ENCODE data around the gene KRTAP16-1.
"Not testable (repeated sequence)": the region's sequence is repeated elsewhere in the genome, so short reads cannot be mapped to it uniquely, and the experiment has no call there.

The KRTAP16-1 gene

GRCh38 chr17:41347869-41348760 is 39.0 kb upstream of the KRTAP16-1 start:
- no peak for DNase-seq (ENCODE audit: extremely low read depth, insufficient read length)
- no peak for TF ChIP-seq CTCF (IDR thresholded peaks at IDR 0.05; ENCODE audit: insufficient read depth, low read length, poor library complexity, severe bottlenecking)
- Histone ChIP-seq H3K27me3 (replicated peaks; ENCODE audit: control insufficient read depth, insufficient read depth, low read length) (peaks cover 2% of the 10 kb centered on the region; the same call in 1 of the 2 replicates), H3K4me3 (replicated peaks; ENCODE audit: low read depth, low read length) (no peak overlapping the region), H3K36me3 (ENCODE audit: control insufficient read depth, insufficient read depth, low read length) (no peaks in the 10 kb centered on the region)

DNA sequence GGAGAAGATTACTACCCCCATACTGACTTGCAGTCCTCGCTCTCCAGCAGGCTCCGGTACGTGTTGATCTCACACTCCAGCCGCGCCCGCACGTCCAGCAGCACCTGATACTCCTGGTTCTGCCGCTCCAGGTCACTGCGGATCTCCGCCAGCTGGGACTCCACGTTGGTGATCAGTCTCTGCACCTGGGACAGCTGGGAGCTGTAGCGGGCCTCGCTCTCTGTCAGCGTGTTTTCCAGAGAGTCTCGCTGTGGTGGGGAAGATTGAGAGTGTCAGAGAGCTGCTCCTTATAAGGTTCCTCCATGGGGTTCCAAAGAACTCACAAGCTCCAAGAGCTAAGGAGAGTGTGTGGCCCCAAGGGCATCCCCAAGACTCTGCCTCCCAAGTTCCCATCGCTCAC is 37.3 kb upstream of the KRTAP16-1 start:
- H3K27me3 ChIP-seq (replicated peaks; ENCODE audit: control insufficient read depth, insufficient read depth, low read length); H3K4me3 ChIP-seq (replicated peaks; ENCODE audit: low read depth, low read length); H3K36me3 ChIP-seq (ENCODE audit: control insufficient read depth, insufficient read depth, low read length); DNase-seq (ENCODE audit: extremely low read depth, insufficient read length): not testable (repeated sequence)

- DNase-seq (ENCODE audit: extremely low read depth, insufficient read length) = no peak
- Histone ChIP-seq H3K36me3 (ENCODE audit: control insufficient read depth, insufficient read depth, low read length) (no peaks in the 10 kb centered on the region), H3K4me3 (replicated peaks; ENCODE audit: low read depth, low read length) (no peak overlapping the region), H3K27me3 (replicated peaks; ENCODE audit: control insufficient read depth, insufficient read depth, low read length) (peaks cover 2% of the 10 kb centered on the region; the same call in 1 of the 2 replicates)
- TF ChIP-seq CTCF (IDR thresholded peaks at IDR 0.05; ENCODE audit: insufficient read depth, low read length, poor library complexity, severe bottlenecking) = no peak
Observed at GRCh38 chr17:41345992-41346391, 36.9 kb upstream of the KRTAP16-1 start.

DNA sequence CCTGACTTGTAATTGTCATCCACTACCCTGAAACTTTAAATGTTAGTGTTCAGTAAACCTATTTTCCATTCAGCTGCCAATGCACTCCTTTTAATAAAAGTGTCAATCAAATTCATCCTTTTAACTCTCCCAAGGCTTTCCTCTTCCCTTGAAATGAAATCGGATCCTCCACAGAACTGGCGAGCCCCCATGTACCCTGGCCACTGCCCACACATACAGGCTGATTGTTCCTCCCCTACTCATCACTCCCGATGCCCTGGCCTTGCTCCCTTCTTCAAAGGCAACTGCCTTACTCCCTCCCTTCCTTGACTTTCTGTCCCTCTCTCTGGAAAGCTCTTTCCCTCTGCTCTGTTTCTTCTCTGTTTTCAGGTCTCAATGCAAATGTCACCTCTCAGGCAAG is 33.9 kb upstream of the KRTAP16-1 start:
- peaks cover 2% of the 10 kb centered on the region; the same call in 1 of the 2 replicates for H3K27me3 ChIP-seq (replicated peaks; ENCODE audit: control insufficient read depth, insufficient read depth, low read length)
- DNase-seq (ENCODE audit: extremely low read depth, insufficient read length) = no peak

GRCh38 chr17:41340934-41341861 is 32.1 kb upstream of the KRTAP16-1 start:
- no peak for TF ChIP-seq CTCF (IDR thresholded peaks at IDR 0.05; ENCODE audit: insufficient read depth, low read length, poor library complexity, severe bottlenecking)
- DNase-seq (ENCODE audit: extremely low read depth, insufficient read length) = no peak
- Histone ChIP-seq H3K27me3 (replicated peaks; ENCODE audit: control insufficient read depth, insufficient read depth, low read length) (peaks cover 2% of the 10 kb centered on the region; the same call in 1 of the 2 replicates), H3K4me3 (replicated peaks; ENCODE audit: low read depth, low read length) (no peak overlapping the region), H3K36me3 (ENCODE audit: control insufficient read depth, insufficient read depth, low read length) (no peaks in the 10 kb centered on the region)

More for the DNA sequence above, 33.9 kb upstream of the KRTAP16-1 start:
- Histone ChIP-seq H3K36me3 (ENCODE audit: control insufficient read depth, insufficient read depth, low read length) (no peaks in the 10 kb centered on the region), H3K4me3 (replicated peaks; ENCODE audit: low read depth, low read length) (no peak overlapping the region)
- TF ChIP-seq CTCF (IDR thresholded peaks at IDR 0.05; ENCODE audit: insufficient read depth, low read length, poor library complexity, severe bottlenecking) = no peak

GRCh38 chr17:41340494-41340893 is 31.4 kb upstream of the KRTAP16-1 start:
- no peaks in the 10 kb centered on the region for H3K36me3 ChIP-seq (ENCODE audit: control insufficient read depth, insufficient read depth, low read length)
- TF ChIP-seq CTCF (IDR thresholded peaks at IDR 0.05; ENCODE audit: insufficient read depth, low read length, poor library complexity, severe bottlenecking) = no peak
- H3K4me3 ChIP-seq (replicated peaks; ENCODE audit: low read depth, low read length) = no peak overlapping the region
- peaks cover 2% of the 10 kb centered on the region; the same call in 1 of the 2 replicates for H3K27me3 ChIP-seq (replicated peaks; ENCODE audit: control insufficient read depth, insufficient read depth, low read length)
- no peak for DNase-seq (ENCODE audit: extremely low read depth, insufficient read length)

Measured in GM06990 (cell line).